ENCODE results near the gene SAMSN1. TPM values are rescaled to one million over a fixed set of nuclear protein-coding genes. Genes with fewer than 3 reads are reported as not detected.

Gene SAMSN1
- total and polyA plus RNA-seq, 9 donors = 1.3 to 8.0 (median 2.0) TPM

- DNase-seq = no peak
- Histone ChIP-seq H3K9me3 (no peaks in the 10 kb centered on the region), H3K27me3 (no peaks in the 10 kb centered on the region), H3K4me1 (ENCODE audit: insufficient read depth) (no peaks in the 10 kb centered on the region), H3K4me3 (no peak overlapping the region), H3K36me3 (no peaks in the 10 kb centered on the region), H3K27ac (no peak overlapping the region)
- WGBS, 3 donors = 83 to 86% (median 86%) methylated on average over 7 of the region's 7 CpGs
- TF ChIP-seq POLR2A (IDR thresholded peaks at IDR 0.05) (no peak), CTCF (IDR thresholded peaks at IDR 0.05) (no peak), EP300 (IDR thresholded peaks at IDR 0.05) (no peak)
- intact Hi-C loops (cut with DNase I) = no loop called here
Measured at GRCh38 chr21:14452727-14453241, 93.3 kb downstream of the SAMSN1 start.

GRCh38 chr21:14452031-14452726, 93.9 kb downstream of the SAMSN1 start:
- Histone ChIP-seq H3K27ac (no peak overlapping the region), H3K4me3 (no peak overlapping the region), H3K9me3 (no peaks in the 10 kb centered on the region), H3K27me3 (no peaks in the 10 kb centered on the region), H3K4me1 (ENCODE audit: insufficient read depth) (no peaks in the 10 kb centered on the region), H3K36me3 (no peaks in the 10 kb centered on the region)
- WGBS, 3 donors = 45 to 63% (median 47%) methylated on average over 7 of the region's 7 CpGs
- TF ChIP-seq POLR2A (IDR thresholded peaks at IDR 0.05) (no peak), CTCF (IDR thresholded peaks at IDR 0.05) (no peak), EP300 (IDR thresholded peaks at IDR 0.05) (no peak)
- intact Hi-C loops (cut with DNase I) = no loop called here
- no peak for DNase-seq

GRCh38 chr21:14451546-14451945, 94.6 kb downstream of the SAMSN1 start:
- WGBS, 3 donors = 68 to 74% (median 71%) methylated on average over 2 of the region's 2 CpGs
- Histone ChIP-seq H3K9me3 (no peaks in the 10 kb centered on the region), H3K36me3 (no peaks in the 10 kb centered on the region), H3K4me3 (no peak overlapping the region), H3K27ac (no peak overlapping the region), H3K4me1 (ENCODE audit: insufficient read depth) (no peaks in the 10 kb centered on the region), H3K27me3 (no peaks in the 10 kb centered on the region)
- TF ChIP-seq CTCF (IDR thresholded peaks at IDR 0.05) = no peak
- no peak for TF ChIP-seq EP300 (IDR thresholded peaks at IDR 0.05)
- TF ChIP-seq POLR2A (IDR thresholded peaks at IDR 0.05) = no peak
- intact Hi-C loops (cut with DNase I) = no loop called here
- no peak for DNase-seq

- Histone ChIP-seq H3K27me3 (no peaks in the 10 kb centered on the region), H3K36me3 (no peaks in the 10 kb centered on the region), H3K27ac (no peak overlapping the region), H3K4me3 (no peak overlapping the region), H3K4me1 (ENCODE audit: insufficient read depth) (no peaks in the 10 kb centered on the region), H3K9me3 (no peaks in the 10 kb centered on the region)
- intact Hi-C loops (cut with DNase I) = no loop called here
- DNase-seq = no peak
- no peak for TF ChIP-seq POLR2A (IDR thresholded peaks at IDR 0.05)
- TF ChIP-seq CTCF (IDR thresholded peaks at IDR 0.05) = no peak
- TF ChIP-seq EP300 (IDR thresholded peaks at IDR 0.05) = no peak
- 78 to 89% (median 85%) methylated on average over 1 of the region's 1 CpG for WGBS, 3 donors
Measured at GRCh38 chr21:14448784-14449183, 97.3 kb downstream of the SAMSN1 start.
